ENCODE results near the gene RPUSD3. TPM values are rescaled to one million over a fixed set of nuclear protein-coding genes. Genes with fewer than 3 reads are reported as not detected.

RPUSD3 gene
- total and polyA plus RNA-seq, 5 donors from 2014 or later = 21.1 to 72.3 (median 62.2) TPM

GRCh38 chr3:9838856-9839255 lies 5.0 kb downstream of the RPUSD3 start:
- H3K9me3 Mint-ChIP-seq = no peaks in the 10 kb centered on the region
- Histone ChIP-seq H3K9me3 (ENCODE audit: control insufficient read depth in 2 of 2, low read length in 2 of 2) (no peaks in the 10 kb centered on the region), H3K36me3 (ENCODE audit: control insufficient read depth, insufficient read depth, low read length) (peaks cover 45% of the 10 kb centered on the region), H3K4me3 (ENCODE audit: low read depth, low read length) (no peak overlapping the region), H3K27ac (ENCODE audit: insufficient read depth, low read length, poor library complexity, severe bottlenecking) (no peak overlapping the region), H3K27me3 (ENCODE audit: control insufficient read depth, insufficient read depth, low read length) (no peaks in the 10 kb centered on the region), H3K4me1 (ENCODE audit: control insufficient read depth, insufficient read depth, low read length, poor library complexity, severe bottlenecking) (peaks cover 10% of the 10 kb centered on the region)
- H3K27ac Mint-ChIP-seq = peak overlapping the region in 1 of 3 donors; percentile 48
- peak overlapping the region in 2 of 4 donors; percentile 32 to 41 for H3K4me3 Mint-ChIP-seq
- H3K27me3 Mint-ChIP-seq = no peaks in the 10 kb centered on the region
- ATAC-seq (ENCODE audit: low read depth in 2 of 2) (no peak), DNase-seq (no peak)
- H3K36me3 Mint-ChIP-seq = peaks cover 24% of the 10 kb centered on the region
- H3K4me1 Mint-ChIP-seq = peaks cover 7 to 26% (median 14%) of the 10 kb centered on the region in 4 donors

GRCh38 chr3:9837701-9838582 lies 5.9 kb downstream of the RPUSD3 start:
- Histone ChIP-seq H3K27ac (ENCODE audit: insufficient read depth, low read length, poor library complexity, severe bottlenecking) (no peak overlapping the region), H3K36me3 (ENCODE audit: control insufficient read depth, insufficient read depth, low read length) (peaks cover 52% of the 10 kb centered on the region), H3K4me1 (ENCODE audit: control insufficient read depth, insufficient read depth, low read length, poor library complexity, severe bottlenecking) (peaks cover 4% of the 10 kb centered on the region), H3K4me3 (ENCODE audit: low read depth, low read length) (no peak overlapping the region), H3K9me3 (ENCODE audit: control insufficient read depth in 2 of 2, low read length in 2 of 2) (no peaks in the 10 kb centered on the region), H3K27me3 (ENCODE audit: control insufficient read depth, insufficient read depth, low read length) (no peaks in the 10 kb centered on the region)
- H3K27ac Mint-ChIP-seq = no peak overlapping the region
- ATAC-seq (ENCODE audit: low read depth in 2 of 2) = no peak
- DNase-seq = no peak
- peak overlapping the region in 1 of 4 donors; percentile 41 for H3K4me3 Mint-ChIP-seq
- H3K9me3 Mint-ChIP-seq = no peaks in the 10 kb centered on the region
- no peaks in the 10 kb centered on the region for H3K27me3 Mint-ChIP-seq
- peaks cover 7 to 19% (median 11%) of the 10 kb centered on the region in 4 donors for H3K4me1 Mint-ChIP-seq
- H3K36me3 Mint-ChIP-seq = peaks cover 24% of the 10 kb centered on the region

- DNase-seq = no peak
- peaks cover 16% of the 10 kb centered on the region for H3K36me3 Mint-ChIP-seq
- no peaks in the 10 kb centered on the region for H3K9me3 Mint-ChIP-seq
- Histone ChIP-seq H3K9me3 (ENCODE audit: control insufficient read depth in 2 of 2, low read length in 2 of 2) (no peaks in the 10 kb centered on the region), H3K4me1 (ENCODE audit: control insufficient read depth, insufficient read depth, low read length, poor library complexity, severe bottlenecking) (no peaks in the 10 kb centered on the region), H3K27ac (ENCODE audit: insufficient read depth, low read length, poor library complexity, severe bottlenecking) (no peak overlapping the region), H3K36me3 (ENCODE audit: control insufficient read depth, insufficient read depth, low read length) (peaks cover 42% of the 10 kb centered on the region), H3K4me3 (ENCODE audit: low read depth, low read length) (no peak overlapping the region), H3K27me3 (ENCODE audit: control insufficient read depth, insufficient read depth, low read length) (no peaks in the 10 kb centered on the region)
- peaks cover 0 to 9% (median 4%) of the 10 kb centered on the region in 4 donors for H3K4me1 Mint-ChIP-seq
- H3K4me3 Mint-ChIP-seq = no peak overlapping the region
- no peaks in the 10 kb centered on the region for H3K27me3 Mint-ChIP-seq
- ATAC-seq (ENCODE audit: low read depth in 2 of 2) = no peak
- H3K27ac Mint-ChIP-seq = peak overlapping the region in 1 of 3 donors; percentile 76
These were observed 9.1 kb downstream of the RPUSD3 start for GRCh38 chr3:9834520-9835380.

- no peaks in the 10 kb centered on the region for H3K9me3 Mint-ChIP-seq
These were observed 10.7 kb downstream of the RPUSD3 start for GRCh38 chr3:9833078-9833477.

GRCh38 chr3:9831253-9831652 lies 12.6 kb downstream of the RPUSD3 start:
- peaks cover 0 to 16% (median 3%) of the 10 kb centered on the region in 4 donors for H3K4me1 Mint-ChIP-seq
- peaks cover 15% of the 10 kb centered on the region for H3K36me3 Mint-ChIP-seq

More at GRCh38 chr3:9833078-9833477, 10.7 kb downstream of the RPUSD3 start:
- H3K9me3 ChIP-seq (ENCODE audit: control insufficient read depth in 2 of 2, low read length in 2 of 2) = no peaks in the 10 kb centered on the region
- Mint-ChIP-seq H3K4me1 (peaks cover 0 to 9% (median 3%) of the 10 kb centered on the region in 4 donors), H3K36me3 (peaks cover 10% of the 10 kb centered on the region), H3K4me3 (no peak overlapping the region), H3K27me3 (no peaks in the 10 kb centered on the region), H3K27ac (no peak overlapping the region)
- no peak overlapping the region for H3K27ac ChIP-seq (ENCODE audit: insufficient read depth, low read length, poor library complexity, severe bottlenecking)
- ATAC-seq (ENCODE audit: low read depth in 2 of 2) (no peak), DNase-seq (no peak)
- no peaks in the 10 kb centered on the region for H3K4me1 ChIP-seq (ENCODE audit: control insufficient read depth, insufficient read depth, low read length, poor library complexity, severe bottlenecking)
- peaks cover 42% of the 10 kb centered on the region for H3K36me3 ChIP-seq (ENCODE audit: control insufficient read depth, insufficient read depth, low read length)
- H3K27me3 ChIP-seq (ENCODE audit: control insufficient read depth, insufficient read depth, low read length) = no peaks in the 10 kb centered on the region
- no peak overlapping the region for H3K4me3 ChIP-seq (ENCODE audit: low read depth, low read length)

GRCh38 chr3:9828801-9829755 lies 14.7 kb downstream of the RPUSD3 start:
- H3K36me3 Mint-ChIP-seq = peaks cover 9% of the 10 kb centered on the region
- H3K9me3 Mint-ChIP-seq = no peaks in the 10 kb centered on the region
- ATAC-seq (ENCODE audit: low read depth in 2 of 2) (no peak), DNase-seq (no peak)
- no peaks in the 10 kb centered on the region for H3K27me3 Mint-ChIP-seq
- H3K9me3 ChIP-seq (ENCODE audit: control insufficient read depth in 2 of 2, low read length in 2 of 2) = no peaks in the 10 kb centered on the region
- no peaks in the 10 kb centered on the region for H3K4me1 ChIP-seq (ENCODE audit: control insufficient read depth, insufficient read depth, low read length, poor library complexity, severe bottlenecking)
- H3K4me3 Mint-ChIP-seq = no peak overlapping the region
- no peak overlapping the region for H3K27ac ChIP-seq (ENCODE audit: insufficient read depth, low read length, poor library complexity, severe bottlenecking)
- H3K27ac Mint-ChIP-seq = no peak overlapping the region
- no peaks in the 10 kb centered on the region for H3K27me3 ChIP-seq (ENCODE audit: control insufficient read depth, insufficient read depth, low read length)
- no peak overlapping the region for H3K4me3 ChIP-seq (ENCODE audit: low read depth, low read length)
- H3K36me3 ChIP-seq (ENCODE audit: control insufficient read depth, insufficient read depth, low read length) = peaks cover 22% of the 10 kb centered on the region
- H3K4me1 Mint-ChIP-seq = peaks cover 0 to 16% (median 3%) of the 10 kb centered on the region in 4 donors

More at GRCh38 chr3:9831253-9831652, 12.6 kb downstream of the RPUSD3 start:
- Histone ChIP-seq H3K4me1 (ENCODE audit: control insufficient read depth, insufficient read depth, low read length, poor library complexity, severe bottlenecking) (no peaks in the 10 kb centered on the region), H3K27ac (ENCODE audit: insufficient read depth, low read length, poor library complexity, severe bottlenecking) (no peak overlapping the region), H3K4me3 (ENCODE audit: low read depth, low read length) (no peak overlapping the region), H3K36me3 (ENCODE audit: control insufficient read depth, insufficient read depth, low read length) (peaks cover 42% of the 10 kb centered on the region), H3K9me3 (ENCODE audit: control insufficient read depth in 2 of 2, low read length in 2 of 2) (no peaks in the 10 kb centered on the region), H3K27me3 (ENCODE audit: control insufficient read depth, insufficient read depth, low read length) (no peaks in the 10 kb centered on the region)
- Mint-ChIP-seq H3K27me3 (no peaks in the 10 kb centered on the region), H3K27ac (peak overlapping the region in 2 of 3 donors; percentile 64 to 78), H3K4me3 (no peak overlapping the region), H3K9me3 (no peaks in the 10 kb centered on the region)
- ATAC-seq (ENCODE audit: low read depth in 2 of 2) = no peak
- DNase-seq = no peak
